WTC11 (cell line): ENCODE measurements around the gene SKAP2.

Source experiments
- KAT7 ChIP-seq: sonication (generic); formaldehyde crosslinking; IDR thresholded peaks from 2 replicates; pipeline ENCODE4 v1.8.1; 2023; ENCODE audit warnings: missing genetic modification reagents, mild to moderate bottlenecking, borderline replicate concordance
- ZNF396 ChIP-seq: fragments of 250-450 bp; sonication (Bioruptor Pico); IDR thresholded peaks from 2 replicates; pipeline ENCODE4 v1.8.0; 2021; ENCODE audit warnings: mild to moderate bottlenecking, moderate library complexity, borderline replicate concordance
- TF ChIP-seq, protein P1 (sequence below): fragments of 200-600 bp; IDR thresholded peaks from 2 replicates; pipeline ENCODE4 v1.8.0; 2022; ENCODE audit warnings: antibody characterized with exemption
- TF ChIP-seq, protein P2 (sequence below): sonication (generic); formaldehyde crosslinking; IDR thresholded peaks from 2 replicates; pipeline ENCODE4 v1.8.1; 2023; ENCODE audit warnings: mild to moderate bottlenecking, missing genetic modification reagents

GRCh38 chr7:26625286-26625685 is 239.1 kb downstream of the SKAP2 start:
- TF ChIP-seq KAT7 (CRISPR knock-in tag) (no peak), ZNF396 (no peak)
- TF ChIP-seq, protein P1, sequence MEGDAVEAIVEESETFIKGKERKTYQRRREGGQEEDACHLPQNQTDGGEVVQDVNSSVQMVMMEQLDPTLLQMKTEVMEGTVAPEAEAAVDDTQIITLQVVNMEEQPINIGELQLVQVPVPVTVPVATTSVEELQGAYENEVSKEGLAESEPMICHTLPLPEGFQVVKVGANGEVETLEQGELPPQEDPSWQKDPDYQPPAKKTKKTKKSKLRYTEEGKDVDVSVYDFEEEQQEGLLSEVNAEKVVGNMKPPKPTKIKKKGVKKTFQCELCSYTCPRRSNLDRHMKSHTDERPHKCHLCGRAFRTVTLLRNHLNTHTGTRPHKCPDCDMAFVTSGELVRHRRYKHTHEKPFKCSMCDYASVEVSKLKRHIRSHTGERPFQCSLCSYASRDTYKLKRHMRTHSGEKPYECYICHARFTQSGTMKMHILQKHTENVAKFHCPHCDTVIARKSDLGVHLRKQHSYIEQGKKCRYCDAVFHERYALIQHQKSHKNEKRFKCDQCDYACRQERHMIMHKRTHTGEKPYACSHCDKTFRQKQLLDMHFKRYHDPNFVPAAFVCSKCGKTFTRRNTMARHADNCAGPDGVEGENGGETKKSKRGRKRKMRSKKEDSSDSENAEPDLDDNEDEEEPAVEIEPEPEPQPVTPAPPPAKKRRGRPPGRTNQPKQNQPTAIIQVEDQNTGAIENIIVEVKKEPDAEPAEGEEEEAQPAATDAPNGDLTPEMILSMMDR: no peak
- TF ChIP-seq, protein P2, sequence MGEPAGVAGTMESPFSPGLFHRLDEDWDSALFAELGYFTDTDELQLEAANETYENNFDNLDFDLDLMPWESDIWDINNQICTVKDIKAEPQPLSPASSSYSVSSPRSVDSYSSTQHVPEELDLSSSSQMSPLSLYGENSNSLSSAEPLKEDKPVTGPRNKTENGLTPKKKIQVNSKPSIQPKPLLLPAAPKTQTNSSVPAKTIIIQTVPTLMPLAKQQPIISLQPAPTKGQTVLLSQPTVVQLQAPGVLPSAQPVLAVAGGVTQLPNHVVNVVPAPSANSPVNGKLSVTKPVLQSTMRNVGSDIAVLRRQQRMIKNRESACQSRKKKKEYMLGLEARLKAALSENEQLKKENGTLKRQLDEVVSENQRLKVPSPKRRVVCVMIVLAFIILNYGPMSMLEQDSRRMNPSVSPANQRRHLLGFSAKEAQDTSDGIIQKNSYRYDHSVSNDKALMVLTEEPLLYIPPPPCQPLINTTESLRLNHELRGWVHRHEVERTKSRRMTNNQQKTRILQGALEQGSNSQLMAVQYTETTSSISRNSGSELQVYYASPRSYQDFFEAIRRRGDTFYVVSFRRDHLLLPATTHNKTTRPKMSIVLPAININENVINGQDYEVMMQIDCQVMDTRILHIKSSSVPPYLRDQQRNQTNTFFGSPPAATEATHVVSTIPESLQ (CRISPR knock-in tag): no peak
